ENCODE data around the gene CALCOCO1. TPM values are rescaled to one million over a fixed set of nuclear protein-coding genes. Genes with fewer than 3 reads are reported as not detected.

Gene CALCOCO1
- total and polyA plus RNA-seq, 9 of the 15 experiments (the other 6 are each of a cell fraction or from before 2014, with no cell fraction given), result 1.9 to 31.8 (median 11.0) TPM

DNA sequence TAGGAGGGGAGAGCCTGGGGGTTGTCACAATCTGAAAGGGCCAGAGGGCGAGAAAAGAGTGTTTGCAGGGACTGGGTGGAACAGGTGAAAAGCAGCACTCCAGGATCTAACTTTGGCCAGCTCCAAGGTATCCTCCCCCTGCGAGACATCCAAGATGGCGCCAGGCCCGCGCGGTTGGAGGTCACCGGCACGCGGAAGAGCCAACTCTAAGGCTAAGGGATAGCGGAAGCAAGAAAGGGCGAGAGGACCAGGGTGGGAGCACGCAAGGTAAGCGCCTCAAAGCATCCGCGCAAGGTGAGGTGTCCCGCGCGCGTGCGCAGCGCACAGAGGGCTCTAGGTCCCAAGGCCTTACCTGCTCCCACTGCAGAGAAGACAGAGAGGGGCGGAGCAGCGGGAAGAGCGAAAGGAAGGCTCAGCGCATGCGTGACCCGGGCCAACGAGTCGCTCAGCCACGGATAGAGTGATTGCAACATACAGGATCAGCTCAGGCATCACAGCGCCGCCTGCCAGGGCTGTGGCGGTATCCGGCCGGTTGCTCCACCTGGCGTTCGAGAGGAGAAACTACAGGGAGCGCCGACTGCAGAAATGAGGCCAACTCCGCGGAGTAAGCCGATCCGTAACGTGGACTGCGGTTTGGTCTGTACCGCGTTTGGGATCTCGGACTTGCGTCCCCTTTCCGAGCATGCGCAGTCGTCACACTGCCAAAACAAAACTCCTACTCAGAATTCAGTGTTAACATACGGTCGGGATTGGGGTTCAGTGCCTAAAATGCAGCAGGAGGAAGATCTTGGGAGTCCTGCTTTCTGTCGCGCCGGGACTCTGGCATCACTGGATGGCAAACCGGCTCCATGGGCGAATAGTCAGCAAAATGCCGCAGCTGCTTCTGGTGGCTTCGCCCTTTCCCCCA is 51.3 kb downstream of the CALCOCO1 start, which contains the start of gene ATP5MC2 (continued):
- TF ChIP-seq, protein P1, sequence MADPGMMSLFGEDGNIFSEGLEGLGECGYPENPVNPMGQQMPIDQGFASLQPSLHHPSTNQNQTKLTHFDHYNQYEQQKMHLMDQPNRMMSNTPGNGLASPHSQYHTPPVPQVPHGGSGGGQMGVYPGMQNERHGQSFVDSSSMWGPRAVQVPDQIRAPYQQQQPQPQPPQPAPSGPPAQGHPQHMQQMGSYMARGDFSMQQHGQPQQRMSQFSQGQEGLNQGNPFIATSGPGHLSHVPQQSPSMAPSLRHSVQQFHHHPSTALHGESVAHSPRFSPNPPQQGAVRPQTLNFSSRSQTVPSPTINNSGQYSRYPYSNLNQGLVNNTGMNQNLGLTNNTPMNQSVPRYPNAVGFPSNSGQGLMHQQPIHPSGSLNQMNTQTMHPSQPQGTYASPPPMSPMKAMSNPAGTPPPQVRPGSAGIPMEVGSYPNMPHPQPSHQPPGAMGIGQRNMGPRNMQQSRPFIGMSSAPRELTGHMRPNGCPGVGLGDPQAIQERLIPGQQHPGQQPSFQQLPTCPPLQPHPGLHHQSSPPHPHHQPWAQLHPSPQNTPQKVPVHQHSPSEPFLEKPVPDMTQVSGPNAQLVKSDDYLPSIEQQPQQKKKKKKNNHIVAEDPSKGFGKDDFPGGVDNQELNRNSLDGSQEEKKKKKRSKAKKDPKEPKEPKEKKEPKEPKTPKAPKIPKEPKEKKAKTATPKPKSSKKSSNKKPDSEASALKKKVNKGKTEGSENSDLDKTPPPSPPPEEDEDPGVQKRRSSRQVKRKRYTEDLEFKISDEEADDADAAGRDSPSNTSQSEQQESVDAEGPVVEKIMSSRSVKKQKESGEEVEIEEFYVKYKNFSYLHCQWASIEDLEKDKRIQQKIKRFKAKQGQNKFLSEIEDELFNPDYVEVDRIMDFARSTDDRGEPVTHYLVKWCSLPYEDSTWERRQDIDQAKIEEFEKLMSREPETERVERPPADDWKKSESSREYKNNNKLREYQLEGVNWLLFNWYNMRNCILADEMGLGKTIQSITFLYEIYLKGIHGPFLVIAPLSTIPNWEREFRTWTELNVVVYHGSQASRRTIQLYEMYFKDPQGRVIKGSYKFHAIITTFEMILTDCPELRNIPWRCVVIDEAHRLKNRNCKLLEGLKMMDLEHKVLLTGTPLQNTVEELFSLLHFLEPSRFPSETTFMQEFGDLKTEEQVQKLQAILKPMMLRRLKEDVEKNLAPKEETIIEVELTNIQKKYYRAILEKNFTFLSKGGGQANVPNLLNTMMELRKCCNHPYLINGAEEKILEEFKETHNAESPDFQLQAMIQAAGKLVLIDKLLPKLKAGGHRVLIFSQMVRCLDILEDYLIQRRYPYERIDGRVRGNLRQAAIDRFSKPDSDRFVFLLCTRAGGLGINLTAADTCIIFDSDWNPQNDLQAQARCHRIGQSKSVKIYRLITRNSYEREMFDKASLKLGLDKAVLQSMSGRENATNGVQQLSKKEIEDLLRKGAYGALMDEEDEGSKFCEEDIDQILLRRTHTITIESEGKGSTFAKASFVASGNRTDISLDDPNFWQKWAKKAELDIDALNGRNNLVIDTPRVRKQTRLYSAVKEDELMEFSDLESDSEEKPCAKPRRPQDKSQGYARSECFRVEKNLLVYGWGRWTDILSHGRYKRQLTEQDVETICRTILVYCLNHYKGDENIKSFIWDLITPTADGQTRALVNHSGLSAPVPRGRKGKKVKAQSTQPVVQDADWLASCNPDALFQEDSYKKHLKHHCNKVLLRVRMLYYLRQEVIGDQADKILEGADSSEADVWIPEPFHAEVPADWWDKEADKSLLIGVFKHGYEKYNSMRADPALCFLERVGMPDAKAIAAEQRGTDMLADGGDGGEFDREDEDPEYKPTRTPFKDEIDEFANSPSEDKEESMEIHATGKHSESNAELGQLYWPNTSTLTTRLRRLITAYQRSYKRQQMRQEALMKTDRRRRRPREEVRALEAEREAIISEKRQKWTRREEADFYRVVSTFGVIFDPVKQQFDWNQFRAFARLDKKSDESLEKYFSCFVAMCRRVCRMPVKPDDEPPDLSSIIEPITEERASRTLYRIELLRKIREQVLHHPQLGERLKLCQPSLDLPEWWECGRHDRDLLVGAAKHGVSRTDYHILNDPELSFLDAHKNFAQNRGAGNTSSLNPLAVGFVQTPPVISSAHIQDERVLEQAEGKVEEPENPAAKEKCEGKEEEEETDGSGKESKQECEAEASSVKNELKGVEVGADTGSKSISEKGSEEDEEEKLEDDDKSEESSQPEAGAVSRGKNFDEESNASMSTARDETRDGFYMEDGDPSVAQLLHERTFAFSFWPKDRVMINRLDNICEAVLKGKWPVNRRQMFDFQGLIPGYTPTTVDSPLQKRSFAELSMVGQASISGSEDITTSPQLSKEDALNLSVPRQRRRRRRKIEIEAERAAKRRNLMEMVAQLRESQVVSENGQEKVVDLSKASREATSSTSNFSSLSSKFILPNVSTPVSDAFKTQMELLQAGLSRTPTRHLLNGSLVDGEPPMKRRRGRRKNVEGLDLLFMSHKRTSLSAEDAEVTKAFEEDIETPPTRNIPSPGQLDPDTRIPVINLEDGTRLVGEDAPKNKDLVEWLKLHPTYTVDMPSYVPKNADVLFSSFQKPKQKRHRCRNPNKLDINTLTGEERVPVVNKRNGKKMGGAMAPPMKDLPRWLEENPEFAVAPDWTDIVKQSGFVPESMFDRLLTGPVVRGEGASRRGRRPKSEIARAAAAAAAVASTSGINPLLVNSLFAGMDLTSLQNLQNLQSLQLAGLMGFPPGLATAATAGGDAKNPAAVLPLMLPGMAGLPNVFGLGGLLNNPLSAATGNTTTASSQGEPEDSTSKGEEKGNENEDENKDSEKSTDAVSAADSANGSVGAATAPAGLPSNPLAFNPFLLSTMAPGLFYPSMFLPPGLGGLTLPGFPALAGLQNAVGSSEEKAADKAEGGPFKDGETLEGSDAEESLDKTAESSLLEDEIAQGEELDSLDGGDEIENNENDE (IDR thresholded peaks at IDR 0.05; ENCODE audit: low read depth, low read length), result no peak
- TF ChIP-seq DMBX1 (CRISPR knock-in tag; IDR thresholded peaks at IDR 0.05; ENCODE audit: borderline replicate concordance) (peak; percentile 71; the same call in 1 of the 2 replicates), ZNF695 (CRISPR knock-in tag; IDR thresholded peaks at IDR 0.05) (no peak), ETV6 (IDR thresholded peaks at IDR 0.05; ENCODE audit: borderline replicate concordance in 1 of 2, low read depth in 2 of 2, low read length in 1 of 2) (0 out of 4 replicates have a peak, but pooled peaks of 1 of the 2 experiments have one; percentile 27), ETV6 (CRISPR knock-in tag; IDR thresholded peaks at IDR 0.05; ENCODE audit: borderline replicate concordance) (peak; percentile 77)
- TF ChIP-seq, protein P2, sequence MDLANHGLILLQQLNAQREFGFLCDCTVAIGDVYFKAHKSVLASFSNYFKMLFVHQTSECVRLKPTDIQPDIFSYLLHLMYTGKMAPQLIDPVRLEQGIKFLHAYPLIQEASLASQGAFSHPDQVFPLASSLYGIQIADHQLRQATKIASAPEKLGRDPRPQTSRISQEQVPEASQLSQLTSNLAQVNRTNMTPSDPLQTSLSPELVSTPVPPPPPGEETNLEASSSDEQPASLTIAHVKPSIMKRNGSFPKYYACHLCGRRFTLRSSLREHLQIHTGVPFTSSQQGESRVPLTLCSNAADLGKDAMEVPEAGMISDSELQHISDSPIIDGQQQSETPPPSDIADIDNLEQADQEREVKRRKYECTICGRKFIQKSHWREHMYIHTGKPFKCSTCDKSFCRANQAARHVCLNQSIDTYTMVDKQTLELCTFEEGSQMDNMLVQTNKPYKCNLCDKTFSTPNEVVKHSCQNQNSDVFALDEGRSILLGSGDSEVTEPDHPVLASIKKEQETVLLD (IDR thresholded peaks at IDR 0.05), result peak; percentile 97
